HG03457 (cell line): Measurements from ENCODE around the gene IPMK.
"Not testable (repeated sequence)": the region's sequence is repeated elsewhere in the genome, so short reads cannot be mapped to it uniquely, and the experiment has no call there.

Experiments used
- ATAC-seq: cut with Tn5 transposase; IDR thresholded peaks from one replicate; pipeline ENCODE4 v1.9.1; 2021; ENCODE audit warnings: moderate number of reproducible peaks; ENCODE audit not compliant: unreplicated experiment

Gene IPMK

DNA sequence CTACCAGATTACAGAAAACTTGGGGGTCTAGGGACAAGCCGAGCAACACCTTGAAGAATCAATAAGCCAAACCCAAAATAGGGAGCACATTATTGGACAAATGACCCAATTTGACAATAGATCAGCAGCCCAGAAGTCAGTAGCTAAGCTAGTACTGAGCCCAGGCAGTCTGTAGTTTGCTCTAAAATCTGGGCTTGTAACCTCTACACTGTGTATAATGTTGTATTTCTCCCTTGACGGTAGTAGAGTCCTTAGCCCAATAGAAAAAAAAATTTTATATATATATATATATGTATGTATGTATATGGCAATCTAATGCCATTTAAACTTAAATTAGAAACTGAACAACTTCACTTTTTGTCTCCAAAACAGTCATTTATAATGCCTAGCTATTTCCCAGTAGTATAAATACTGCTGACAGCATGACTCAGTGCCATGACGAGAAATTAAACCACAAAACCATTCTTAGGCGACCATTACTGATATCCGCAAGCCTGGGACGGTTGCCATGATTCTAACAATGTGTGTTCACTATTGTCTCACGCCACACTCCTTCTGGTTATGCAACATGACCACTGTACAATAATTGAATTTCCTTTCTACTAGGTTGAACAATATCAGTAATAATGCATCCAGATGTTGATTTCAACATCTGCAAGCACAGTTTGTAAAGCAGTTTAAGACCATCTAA is 110.5 kb downstream of the IPMK start:
- no peak for ATAC-seq

- not testable (repeated sequence) for ATAC-seq
Measured at GRCh38 chr10:58155941-58156340, 111.8 kb downstream of the IPMK start.

- no peak for ATAC-seq
Measured at GRCh38 chr10:58153751-58154150, 113.9 kb downstream of the IPMK start.

GRCh38 chr10:58152673-58153263 is 114.9 kb downstream of the IPMK start:
- no peak for ATAC-seq

- no peak for ATAC-seq
Measured at GRCh38 chr10:58150290-58150689, 117.4 kb downstream of the IPMK start.

DNA sequence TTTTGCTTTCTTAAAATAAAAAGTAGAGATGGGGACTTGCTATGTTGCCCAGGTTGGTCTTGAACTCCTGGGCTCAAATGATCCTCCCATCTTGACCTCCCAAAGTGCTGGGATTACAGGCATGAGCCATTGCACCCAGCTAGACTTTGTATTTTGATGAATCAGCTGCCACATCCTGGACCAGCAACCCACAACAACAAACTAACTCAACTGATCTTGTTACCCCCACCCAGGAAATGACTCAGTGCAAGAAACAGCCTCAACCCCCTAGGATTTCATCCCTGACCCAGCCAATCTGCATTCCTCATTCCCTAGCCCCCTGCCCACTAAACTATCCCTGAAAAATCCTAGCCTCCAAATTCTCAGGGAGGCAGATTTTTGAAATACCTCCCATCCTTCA is 123.8 kb downstream of the IPMK start:
- ATAC-seq, result no peak
